Measurements from ENCODE around the gene GATA6.
"Not testable (repeated sequence)": the region's sequence is repeated elsewhere in the genome, so short reads cannot be mapped to it uniquely, and the experiment has no call there.

The GATA6 gene

GRCh38 chr18:22179174-22179573 lies 9.8 kb downstream of the GATA6 start:
- no peak for TF ChIP-seq CTCF (IDR thresholded peaks at IDR 0.05; ENCODE audit: low read depth, low read length, missing control alignments)
- no peak overlapping the region for H3K4me3 ChIP-seq (ENCODE audit: low read depth, low read length)
- no peak for DNase-seq (ENCODE audit: low read depth)
- in situ Hi-C loops (cut with HindIII; ENCODE audit: low sequenced_read_pairs): no loop called here

GRCh38 chr18:22179631-22180030 lies 10.2 kb downstream of the GATA6 start:
- in situ Hi-C loops (cut with HindIII; ENCODE audit: low sequenced_read_pairs): no loop called here
- no peak for DNase-seq (ENCODE audit: low read depth)
- H3K4me3 ChIP-seq (ENCODE audit: low read depth, low read length): no peak overlapping the region
- no peak for TF ChIP-seq CTCF (IDR thresholded peaks at IDR 0.05; ENCODE audit: low read depth, low read length, missing control alignments)

- H3K4me3 ChIP-seq (ENCODE audit: low read depth, low read length): no peak overlapping the region
- DNase-seq (ENCODE audit: low read depth): no peak
- in situ Hi-C loops (cut with HindIII; ENCODE audit: low sequenced_read_pairs): no loop called here
- no peak for TF ChIP-seq CTCF (IDR thresholded peaks at IDR 0.05; ENCODE audit: low read depth, low read length, missing control alignments)
Observed at GRCh38 chr18:22180722-22181121, 11.3 kb downstream of the GATA6 start.

GRCh38 chr18:22182884-22183697 lies 13.7 kb downstream of the GATA6 start:
- in situ Hi-C loops (cut with HindIII; ENCODE audit: low sequenced_read_pairs): no loop called here
- DNase-seq (ENCODE audit: low read depth): no peak
- no peak overlapping the region for H3K4me3 ChIP-seq (ENCODE audit: low read depth, low read length)
- no peak for TF ChIP-seq CTCF (IDR thresholded peaks at IDR 0.05; ENCODE audit: low read depth, low read length, missing control alignments)

GRCh38 chr18:22183698-22184170 lies 14.3 kb downstream of the GATA6 start:
- no peak overlapping the region for H3K4me3 ChIP-seq (ENCODE audit: low read depth, low read length)
- TF ChIP-seq CTCF (IDR thresholded peaks at IDR 0.05; ENCODE audit: low read depth, low read length, missing control alignments): no peak
- in situ Hi-C loops (cut with HindIII; ENCODE audit: low sequenced_read_pairs): no loop called here
- no peak for DNase-seq (ENCODE audit: low read depth)

GRCh38 chr18:22184573-22184972 lies 15.2 kb downstream of the GATA6 start:
- DNase-seq (ENCODE audit: low read depth); in situ Hi-C loops (cut with HindIII; ENCODE audit: low sequenced_read_pairs); H3K4me3 ChIP-seq (ENCODE audit: low read depth, low read length): not testable (repeated sequence)

- H3K4me3 ChIP-seq (ENCODE audit: low read depth, low read length): no peak overlapping the region
- no peak for TF ChIP-seq CTCF (IDR thresholded peaks at IDR 0.05; ENCODE audit: low read depth, low read length, missing control alignments)
- DNase-seq (ENCODE audit: low read depth): no peak
- in situ Hi-C loops (cut with HindIII; ENCODE audit: low sequenced_read_pairs): no loop called here
Observed at GRCh38 chr18:22185273-22185672, 15.9 kb downstream of the GATA6 start.

Data from astrocyte of the cerebellum (primary cell).